NB4 (cell line): Measurements from ENCODE around the gene CDC25C.

Experiments used
- DNase-seq: peaks from one replicate; pipeline ENCODE4 v3.0.0; 2010; ENCODE audit warnings: low read depth
- H3K4me3 ChIP-seq: one replicate; pipeline ENCODE4 v1.5.1; 2011; ENCODE audit warnings: mild to moderate bottlenecking, low read depth, low read length, moderate library complexity
- MAX ChIP-seq: IDR thresholded peaks from 2 replicates; pipeline ENCODE4 v1.6.1; 2011; ENCODE audit warnings: low read depth, low read length
- MYC ChIP-seq: IDR thresholded peaks from 2 replicates; pipeline ENCODE4 v1.6.1; 2011; ENCODE audit warnings: low read depth, low read length
- POLR2A ChIP-seq: IDR thresholded peaks from 2 replicates; pipeline ENCODE4 v1.6.1; 2011; ENCODE audit warnings: mild to moderate bottlenecking; ENCODE audit not compliant: insufficient read length; ENCODE audit errors: extremely low read depth
- TF ChIP-seq, protein P1 (sequence below): IDR thresholded peaks from one replicate; pipeline ENCODE4 v1.5.1; 2012; ENCODE audit warnings: low read depth, low read length

The CDC25C gene

GRCh38 chr5:138243794-138244193 lies 87.8 kb downstream of the CDC25C start:
- DNase-seq: peak; percentile 40
- TF ChIP-seq, protein P1, sequence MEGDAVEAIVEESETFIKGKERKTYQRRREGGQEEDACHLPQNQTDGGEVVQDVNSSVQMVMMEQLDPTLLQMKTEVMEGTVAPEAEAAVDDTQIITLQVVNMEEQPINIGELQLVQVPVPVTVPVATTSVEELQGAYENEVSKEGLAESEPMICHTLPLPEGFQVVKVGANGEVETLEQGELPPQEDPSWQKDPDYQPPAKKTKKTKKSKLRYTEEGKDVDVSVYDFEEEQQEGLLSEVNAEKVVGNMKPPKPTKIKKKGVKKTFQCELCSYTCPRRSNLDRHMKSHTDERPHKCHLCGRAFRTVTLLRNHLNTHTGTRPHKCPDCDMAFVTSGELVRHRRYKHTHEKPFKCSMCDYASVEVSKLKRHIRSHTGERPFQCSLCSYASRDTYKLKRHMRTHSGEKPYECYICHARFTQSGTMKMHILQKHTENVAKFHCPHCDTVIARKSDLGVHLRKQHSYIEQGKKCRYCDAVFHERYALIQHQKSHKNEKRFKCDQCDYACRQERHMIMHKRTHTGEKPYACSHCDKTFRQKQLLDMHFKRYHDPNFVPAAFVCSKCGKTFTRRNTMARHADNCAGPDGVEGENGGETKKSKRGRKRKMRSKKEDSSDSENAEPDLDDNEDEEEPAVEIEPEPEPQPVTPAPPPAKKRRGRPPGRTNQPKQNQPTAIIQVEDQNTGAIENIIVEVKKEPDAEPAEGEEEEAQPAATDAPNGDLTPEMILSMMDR: no peak
- TF ChIP-seq MYC: no peak
- TF ChIP-seq MAX: no peak
- TF ChIP-seq POLR2A: no peak
- no peak overlapping the region for H3K4me3 ChIP-seq

- peak overlapping the region; percentile 44 for H3K4me3 ChIP-seq
- TF ChIP-seq POLR2A (peak; percentile 53), MAX (peak; percentile 14; the same call in 1 of the 2 replicates), MYC (peak; percentile 41; the same call in 1 of the 2 replicates)
- TF ChIP-seq, protein P1: no peak
- DNase-seq: peak; percentile 78
Observed at GRCh38 chr5:138241688-138242571, 89.7 kb downstream of the CDC25C start.

GRCh38 chr5:138240650-138241385 lies 90.8 kb downstream of the CDC25C start:
- peak; percentile 69 for DNase-seq
- no peak overlapping the region for H3K4me3 ChIP-seq
- no peak for TF ChIP-seq MAX
- no peak for TF ChIP-seq POLR2A
- no peak for TF ChIP-seq MYC
- TF ChIP-seq, protein P1: no peak

- H3K4me3 ChIP-seq: no peak overlapping the region
- no peak for TF ChIP-seq POLR2A
- no peak for TF ChIP-seq MAX
- TF ChIP-seq, protein P1: no peak
- no peak for TF ChIP-seq MYC
- no peak for DNase-seq
Observed at GRCh38 chr5:138238034-138238433, 93.6 kb downstream of the CDC25C start.
